Mucosa of descending colon (tissue), 3 donors: ENCODE data around the gene MAGEC1. TPM values are rescaled to one million over a fixed set of nuclear protein-coding genes. Genes with fewer than 3 reads are reported as not detected.
"Not testable (repeated sequence)": the region's sequence is repeated elsewhere in the genome, so short reads cannot be mapped to it uniquely, and the experiment has no call there.

Source experiments
- ATAC-seq: fragments of 200-7000 bp; cut with Tn5 transposase; one replicate; pipeline ENCODE4 v1.9.1; 2020; ENCODE audit warnings: mild to moderate bottlenecking, moderate library complexity
- DNase-seq, 3 donors: peaks; one replicate each; pipeline ENCODE4 v3.0.0-alpha.2; 2020
- H3K36me3 ChIP-seq: fragments of 200-600 bp; one replicate; pipeline ENCODE4 v1.8.0; 2021; ENCODE audit warnings: low read depth, mild to moderate bottlenecking
- H3K4me1 ChIP-seq: fragments of 200-600 bp; one replicate; pipeline ENCODE4 v1.8.0; 2021; ENCODE audit warnings: low read depth, mild to moderate bottlenecking
- H3K4me3 ChIP-seq: fragments of 200-600 bp; one replicate; pipeline ENCODE4 v1.8.0; 2021; ENCODE audit warnings: mild to moderate bottlenecking
- H3K9me3 ChIP-seq: fragments of 200-600 bp; one replicate; pipeline ENCODE4 v1.8.0; 2021; ENCODE audit warnings: mild to moderate bottlenecking
- CTCF ChIP-seq: fragments of 200-600 bp; IDR thresholded peaks from one replicate; pipeline ENCODE4 v1.8.0; 2022; ENCODE audit warnings: antibody characterized with exemption, mild to moderate bottlenecking
- intact Hi-C, 2 donors: fragments of 100-400 bp; cut with DNase I in 1 of 2; cut with micrococcal nuclease in 1 of 2; formaldehyde crosslinking; loops; one replicate each; pipeline versions ENCODE4 v1.11.0 to v1.11.1; 2022; cut with DNase I, micrococcal nuclease
- long read RNA-seq, 2 donors: library from polyadenylated mRNA; unstranded; transcript quantifications; one replicate each; pipeline ENCODE4 v2.0.0, GENCODE V29; 2019 to 2021
- total RNA-seq, 3 donors: library from RNA; stranded (reverse); fragmentation: NEBNext Ultra II Directional in 2 of 3; extraction: Animal tissue kit (Norgen Biotek cat#: 25700) in 2 of 3; gene quantifications; one replicate each; pipeline versions ENCODE4 v1.2.1 to v1.2.4, GENCODE V29; 2021 to 2023
- donor health status: DM: no; HTN: no; CAD: no; lungs with moderate emphysema.
- donor health status: DM: no; HTN: no; CAD: no.
- donor health status: DM: no; HTN: yes; CAD: no.

MAGEC1 gene
- total RNA-seq, result not detected
- long read RNA-seq, donor 1, result 0 reads
- long read RNA-seq, donor 2, result 0 reads

GRCh38 chrX:141903400-141904155 is at the start of gene MAGEC1:
TSS of gene MAGEC1 (plus strand) at chrX:141903894. CDS start at chrX:141905073, 1,179 bp downstream.
- no peak for TF ChIP-seq CTCF
- no peak for DNase-seq
- H3K36me3 ChIP-seq, result no peaks in the 10 kb centered on the region
- H3K4me3 ChIP-seq, result no peak within 1 kb of the TSS
- no peaks in the 10 kb centered on the region for H3K4me1 ChIP-seq
- intact Hi-C loops, result no loop called here
- H3K9me3 ChIP-seq, result peaks cover 4% of the 10 kb centered on the region
- ATAC-seq, result no peak

GRCh38 chrX:141857479-141857878 is 46.2 kb upstream of the MAGEC1 start:
- intact Hi-C loops, result no loop called here
- no peak for TF ChIP-seq CTCF
- Histone ChIP-seq H3K4me1 (no peaks in the 10 kb centered on the region), H3K36me3 (no peaks in the 10 kb centered on the region), H3K4me3 (no peak overlapping the region), H3K9me3 (peaks cover 1% of the 10 kb centered on the region)
- DNase-seq, result no peak
- ATAC-seq, result no peak

GRCh38 chrX:141879616-141880015 is 24.1 kb upstream of the MAGEC1 start:
- TF ChIP-seq CTCF, result no peak
- ATAC-seq, result no peak
- Histone ChIP-seq H3K4me3 (no peak overlapping the region), H3K4me1 (no peaks in the 10 kb centered on the region), H3K9me3 (peaks cover 7% of the 10 kb centered on the region), H3K36me3 (no peaks in the 10 kb centered on the region)
- intact Hi-C loops, result no loop called here
- no peak for DNase-seq

GRCh38 chrX:141888811-141889210 is 14.9 kb upstream of the MAGEC1 start:
- intact Hi-C loops, H3K9me3 ChIP-seq, H3K36me3 ChIP-seq, H3K4me1 ChIP-seq, H3K4me3 ChIP-seq, ATAC-seq, DNase-seq: not testable (repeated sequence)

- ATAC-seq (no peak), DNase-seq (no peak)
- no peaks in the 10 kb centered on the region for H3K9me3 ChIP-seq
- intact Hi-C loops, result no loop called here
- H3K4me1 ChIP-seq, result no peaks in the 10 kb centered on the region
- no peak for TF ChIP-seq CTCF
- no peak overlapping the region for H3K4me3 ChIP-seq
- H3K36me3 ChIP-seq, result no peaks in the 10 kb centered on the region
Measured at GRCh38 chrX:141894733-141895132, 9.0 kb upstream of the MAGEC1 start.

- TF ChIP-seq CTCF, result no peak
- H3K4me3 ChIP-seq, result no peak overlapping the region
- no peaks in the 10 kb centered on the region for H3K9me3 ChIP-seq
- ATAC-seq (no peak), DNase-seq (no peak)
- H3K36me3 ChIP-seq, result no peaks in the 10 kb centered on the region
- H3K4me1 ChIP-seq, result no peaks in the 10 kb centered on the region
- intact Hi-C loops, result no loop called here
Measured at GRCh38 chrX:141897690-141898089, 6.0 kb upstream of the MAGEC1 start.
